Muscle of arm (tissue), 14 donors: ENCODE data around the gene FGFRL1. TPM values are rescaled to one million over a fixed set of nuclear protein-coding genes. Genes with fewer than 3 reads are reported as not detected.
A peak's percentile ranks its signal among the peaks of the same experiment; 100 is the strongest.

Experiments used
- DNase-seq: peaks from one replicate; pipeline ENCODE4 v3.0.0-alpha.2; 2013
- long read RNA-seq, 11 donors: transcript quantifications; one replicate each; lab custom pipeline, GENCODE V29; 2026
- polyA plus RNA-seq, 12 donors: library from polyadenylated mRNA; unstranded; fragments of 120-200 nt; gene quantifications; one replicate each; pipeline ENCODE4 v1.2.1, GENCODE V29; 2013; ENCODE audit not compliant: insufficient read length in 12 of 12

FGFRL1 gene
- polyA plus RNA-seq: 100 to 1,000 TPM in 10 of 12 donors, 10 to 100 TPM in 2; 87.4 to 371 (median 185) TPM
- long read RNA-seq, donor 1, partial matches to known transcripts: 0 of 1 reads
- long read RNA-seq, donor 1, other reads (novel, unspliced or antisense): 0 of 1 reads
- long read RNA-seq, donor 2, transcript FGFRL1-205 (7 exons, 2,304 nt): major isoform, 23 of 37 reads
- long read RNA-seq, donor 2, partial matches to known transcripts: 12 of 37 reads
- long read RNA-seq, donor 2, other reads (novel, unspliced or antisense): 0 of 37 reads
- long read RNA-seq, donor 3, transcript FGFRL1-205 (7 exons, 2,304 nt): major isoform, 12 of 25 reads
- long read RNA-seq, donor 3, partial matches to known transcripts: 13 of 25 reads
- long read RNA-seq, donor 3, other reads (novel, unspliced or antisense): 0 of 25 reads
- long read RNA-seq, donor 4, transcript FGFRL1-205 (7 exons, 2,304 nt): major isoform, 9 of 17 reads
- long read RNA-seq, donor 4, partial matches to known transcripts: 6 of 17 reads
- long read RNA-seq, donor 4, other reads (novel, unspliced or antisense): 0 of 17 reads
- long read RNA-seq, donor 5, transcript FGFRL1-205 (7 exons, 2,304 nt): major isoform, 35 of 346 reads
- long read RNA-seq, donor 5, partial matches to known transcripts: 307 of 346 reads
- long read RNA-seq, donor 5, other reads (novel, unspliced or antisense): 0 of 346 reads
- long read RNA-seq, donor 6, transcript FGFRL1-205 (7 exons, 2,304 nt): major isoform, 11 of 11 reads
- long read RNA-seq, donor 6, partial matches to known transcripts: 0 of 11 reads
- long read RNA-seq, donor 6, other reads (novel, unspliced or antisense): 0 of 11 reads
- long read RNA-seq, donor 7, transcript FGFRL1-205 (7 exons, 2,304 nt): major isoform, 12 of 19 reads
- long read RNA-seq, donor 7, partial matches to known transcripts: 6 of 19 reads
- long read RNA-seq, donor 7, other reads (novel, unspliced or antisense): 0 of 19 reads
- long read RNA-seq, donor 8, transcript FGFRL1-205 (7 exons, 2,304 nt): major isoform, 44 of 77 reads
- long read RNA-seq, donor 8, partial matches to known transcripts: 29 of 77 reads
- long read RNA-seq, donor 8, other reads (novel, unspliced or antisense): 0 of 77 reads
- long read RNA-seq, donor 9, transcript FGFRL1-205 (7 exons, 2,304 nt): major isoform, 6 of 14 reads
- long read RNA-seq, donor 9, partial matches to known transcripts: 7 of 14 reads
- long read RNA-seq, donor 9, other reads (novel, unspliced or antisense): 0 of 14 reads
- long read RNA-seq, donor 10, transcript FGFRL1-205 (7 exons, 2,304 nt): major isoform, 44 of 69 reads
- long read RNA-seq, donor 10, partial matches to known transcripts: 21 of 69 reads
- long read RNA-seq, donor 10, other reads (novel, unspliced or antisense): 0 of 69 reads
- long read RNA-seq, donor 11, transcript FGFRL1-205 (7 exons, 2,304 nt): major isoform, 15 of 15 reads
- long read RNA-seq, donor 11, partial matches to known transcripts: 0 of 15 reads
- long read RNA-seq, donor 11, other reads (novel, unspliced or antisense): 0 of 15 reads

- peak; percentile 89 for DNase-seq
Measured at GRCh38 chr4:1011022-1011665, at the start of gene FGFRL1. TSS of gene FGFRL1 (plus strand) at chr4:1011626. CDS start at chr4:1012486, 860 bp downstream.

- no peak for DNase-seq
Measured at GRCh38 chr4:962231-963208, 48.9 kb upstream of the FGFRL1 start.

- DNase-seq: no peak
Measured at GRCh38 chr4:963276-964225, 47.9 kb upstream of the FGFRL1 start.

- DNase-seq: no peak
Measured at GRCh38 chr4:964346-965025, 46.9 kb upstream of the FGFRL1 start.

- no peak for DNase-seq
Measured at GRCh38 chr4:965048-965765, 46.2 kb upstream of the FGFRL1 start.

GRCh38 chr4:965766-966134 lies 45.7 kb upstream of the FGFRL1 start:
- DNase-seq: no peak

- no peak for DNase-seq
Measured at GRCh38 chr4:966266-967112, 44.9 kb upstream of the FGFRL1 start.

- DNase-seq: no peak
Measured at GRCh38 chr4:967113-968104, 44.0 kb upstream of the FGFRL1 start.

GRCh38 chr4:968221-968620 lies 43.2 kb upstream of the FGFRL1 start:
- no peak for DNase-seq

- DNase-seq: no peak
Measured at GRCh38 chr4:968621-969394, 42.6 kb upstream of the FGFRL1 start.

GRCh38 chr4:970046-970745 lies 41.2 kb upstream of the FGFRL1 start:
- no peak for DNase-seq

- DNase-seq: no peak
Measured at GRCh38 chr4:970854-971520, 40.4 kb upstream of the FGFRL1 start.
